ENCODE measurements around the gene CD300LG. TPM values are rescaled to one million over a fixed set of nuclear protein-coding genes. Genes with fewer than 3 reads are reported as not detected.

Gene CD300LG
- total and polyA plus RNA-seq, 4 donors = 1.1 to 6.8 (median 2.5) TPM

GRCh38 chr17:43831633-43832032 is 15.3 kb upstream of the CD300LG start:
- Histone ChIP-seq H3K9ac (ENCODE audit: insufficient read depth in 1 of 2, low read length in 2 of 2) (no peak overlapping the region), H3K4me1 (ENCODE audit: control insufficient read depth in 5 of 5, insufficient read depth in 5 of 5, low read length in 5 of 5) (peaks cover 0 to 16% (median 4%) of the 10 kb centered on the region in 5 donors), H3K36me3 (ENCODE audit: control insufficient read depth in 4 of 4, insufficient read depth in 4 of 4, low read length in 4 of 4) (peaks cover 0 to 12% (median 3%) of the 10 kb centered on the region in 4 donors), H3K27ac (ENCODE audit: low read depth in 1 of 2, low read length in 1 of 2) (peak overlapping the region; percentile 4 to 87), H3K9me3 (ENCODE audit: control insufficient read depth in 4 of 4, insufficient read depth in 3 of 4, low read length in 3 of 4) (no peaks in the 10 kb centered on the region), H3K4me3 (no peak overlapping the region), H3K27me3 (ENCODE audit: control insufficient read depth in 3 of 3, insufficient read depth in 3 of 3, low read length in 2 of 3) (no peaks in the 10 kb centered on the region)
- DNase-seq = no peak
- WGBS, 2 donors = 54 to 82% methylated on average over 8 of the region's 8 CpGs
- ATAC-seq (ENCODE audit: insufficient read depth, low FRiP score) = no peak
- no peak for TF ChIP-seq CTCF (IDR thresholded peaks at IDR 0.05; ENCODE audit: control extremely low read depth, extremely low read depth)

GRCh38 chr17:43832168-43832975 is 14.6 kb upstream of the CD300LG start:
- 9 to 15% methylated on average over 35 to 51 of the region's 51 CpGs for WGBS, 2 donors
- Histone ChIP-seq H3K4me3 (peak overlapping the region; percentile 66), H3K36me3 (ENCODE audit: control insufficient read depth in 4 of 4, insufficient read depth in 4 of 4, low read length in 4 of 4) (peaks cover 0 to 12% (median 3%) of the 10 kb centered on the region in 4 donors), H3K4me1 (ENCODE audit: control insufficient read depth in 5 of 5, insufficient read depth in 5 of 5, low read length in 5 of 5) (peaks cover 0 to 16% (median 4%) of the 10 kb centered on the region in 5 donors), H3K9me3 (ENCODE audit: control insufficient read depth in 4 of 4, insufficient read depth in 3 of 4, low read length in 3 of 4) (no peaks in the 10 kb centered on the region), H3K9ac (ENCODE audit: insufficient read depth in 1 of 2, low read length in 2 of 2) (no peak overlapping the region), H3K27ac (ENCODE audit: low read depth in 1 of 2, low read length in 1 of 2) (peak overlapping the region; percentile 70 to 87), H3K27me3 (ENCODE audit: control insufficient read depth in 3 of 3, insufficient read depth in 3 of 3, low read length in 2 of 3) (no peaks in the 10 kb centered on the region)
- peak; percentile 73 for ATAC-seq (ENCODE audit: insufficient read depth, low FRiP score)
- peak in 1 of 3 donors; percentile 50 for DNase-seq
- TF ChIP-seq CTCF (IDR thresholded peaks at IDR 0.05; ENCODE audit: control extremely low read depth, extremely low read depth) = no peak

- peak within 1 kb of the TSS; percentile 70 to 87 for H3K27ac ChIP-seq (ENCODE audit: low read depth in 1 of 2, low read length in 1 of 2)
- peak; percentile 91 for ATAC-seq (ENCODE audit: insufficient read depth, low FRiP score)
Observed at GRCh38 chr17:43832976-43833829, 13.8 kb upstream of the CD300LG start, which contains the start of gene MPP3. TSS of gene MPP3 (minus strand) at chr17:43833146. CDS start at chr17:43831906, 1,240 bp downstream.

More at GRCh38 chr17:43832976-43833829, 13.8 kb upstream of the CD300LG start, which contains the start of gene MPP3:
- H3K27me3 ChIP-seq (ENCODE audit: control insufficient read depth in 3 of 3, insufficient read depth in 3 of 3, low read length in 2 of 3) = no peaks in the 10 kb centered on the region
- peaks cover 0 to 8% (median 2%) of the 10 kb centered on the region in 4 donors for H3K36me3 ChIP-seq (ENCODE audit: control insufficient read depth in 4 of 4, insufficient read depth in 4 of 4, low read length in 4 of 4)
- TF ChIP-seq CTCF (IDR thresholded peaks at IDR 0.05; ENCODE audit: control extremely low read depth, extremely low read depth) = no peak
- WGBS, 2 donors = 2 to 3% methylated on average over 37 to 86 of the region's 87 CpGs
- peaks cover 0 to 16% (median 4%) of the 10 kb centered on the region in 5 donors for H3K4me1 ChIP-seq (ENCODE audit: control insufficient read depth in 5 of 5, insufficient read depth in 5 of 5, low read length in 5 of 5)
- H3K4me3 ChIP-seq = peak within 1 kb of the TSS; percentile 66
- no peaks in the 10 kb centered on the region for H3K9me3 ChIP-seq (ENCODE audit: control insufficient read depth in 4 of 4, insufficient read depth in 3 of 4, low read length in 3 of 4)
- DNase-seq = peak; percentile 68 to 83 (median 74)
- H3K9ac ChIP-seq (ENCODE audit: insufficient read depth in 1 of 2, low read length in 2 of 2) = no peak within 1 kb of the TSS
